Ascending aorta (tissue), 2 donors: ENCODE measurements around the gene CPLANE2. TPM values are rescaled to one million over a fixed set of nuclear protein-coding genes. Genes with fewer than 3 reads are reported as not detected.

ENCODE experiments used
- DNase-seq, 2 donors: peaks; one replicate each; pipeline ENCODE4 v3.0.0-alpha.2; 2019; ENCODE audit warnings: low spot score in 2 of 2
- H3K27ac ChIP-seq, 2 donors: fragments of 200-600 bp; sonication (generic); one replicate each; pipeline ENCODE4 v1.5.1; 2016 to 2017; ENCODE audit warnings: mild to moderate bottlenecking in 1 of 2
- H3K27me3 ChIP-seq: fragments of 200-600 bp; sonication (generic); one replicate; pipeline ENCODE4 v1.5.1; 2017
- H3K36me3 ChIP-seq, 2 donors: fragments of 200-600 bp; sonication (generic); one replicate each; pipeline ENCODE4 v1.5.1; 2016
- H3K4me1 ChIP-seq, 2 donors: fragments of 200-600 bp; sonication (generic); one replicate each; pipeline ENCODE4 v1.5.1; 2016 to 2017; ENCODE audit warnings: mild to moderate bottlenecking in 1 of 2
- H3K4me3 ChIP-seq, 2 donors: fragments of 200-600 bp; sonication (generic); one replicate each; pipeline ENCODE4 v1.5.1; 2016 to 2017; ENCODE audit warnings: mild to moderate bottlenecking in 1 of 2
- H3K9me3 ChIP-seq, 2 donors: fragments of 200-600 bp; sonication (generic); one replicate each; pipeline ENCODE4 v1.5.1; 2016
- intact Hi-C: fragments of 100-400 bp; cut with DNase I; formaldehyde crosslinking; loops from one replicate; pipeline ENCODE4 v1.15.1; 2023
- total RNA-seq: library from RNA; depleted of rRNA; stranded (reverse); fragments of >200 nt; gene quantifications from one replicate; pipeline ENCODE4 v1.1.0, GENCODE V29; 2016
- TF ChIP-seq, protein P1 (sequence below), 3 experiments: fragments of 200-600 bp in 2 of 3; fragments of 450-650 bp in 1 of 3; sonication (generic) in 2 of 3; IDR thresholded peaks; one replicate each; pipeline ENCODE4 v1.5.1; 2016 to 2019; ENCODE audit warnings: antibody characterized with exemption in 3 of 3, mild to moderate bottlenecking in 1 of 3, moderate library complexity in 1 of 3

Gene CPLANE2
- total RNA-seq, 1 donor from 2014 or later: not detected

DNA sequence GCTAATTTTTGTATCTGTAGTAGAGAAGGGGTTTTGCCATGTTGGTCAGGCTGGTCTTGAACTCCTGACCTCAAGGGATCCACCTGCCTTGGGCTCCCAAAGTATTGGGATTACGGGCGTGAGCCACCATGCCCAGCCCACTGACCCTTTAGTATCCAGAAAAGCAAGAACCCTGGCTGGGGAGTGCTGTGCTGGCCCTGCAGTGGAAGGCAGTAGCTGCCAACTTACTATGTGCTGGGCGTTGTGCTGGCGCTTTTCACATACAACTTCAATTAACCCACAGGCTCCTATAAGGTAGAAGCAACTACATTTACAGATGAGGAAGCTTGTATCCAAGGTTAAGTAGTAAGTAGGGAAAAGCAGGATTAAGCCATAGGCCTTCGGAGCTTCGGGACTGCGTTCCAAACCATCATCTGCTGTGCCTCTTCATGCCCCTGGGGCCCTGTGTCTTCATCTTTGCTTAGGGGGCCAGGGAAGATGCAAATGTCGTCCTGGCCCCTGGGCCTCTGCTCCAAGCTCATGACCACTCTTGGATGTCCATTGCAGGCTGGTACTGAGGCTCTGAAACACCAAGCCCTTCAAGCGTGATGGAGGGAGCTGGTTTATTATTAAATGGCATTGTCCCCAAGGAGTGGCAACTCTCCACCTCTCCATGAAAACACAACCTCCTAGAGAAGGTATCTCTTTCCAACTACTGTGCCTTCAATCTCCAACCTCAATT lies 8.7 kb upstream of the CPLANE2 start:
- intact Hi-C loops: loop anchor here (2.0 to 5.0 kb wide), 2 partner anchors 58 to 167 kb away; no protein-coding TSS in a partner anchor
- Histone ChIP-seq H3K4me1 (peaks cover 21 to 59% of the 10 kb centered on the region in 2 donors), H3K4me3 (no peak overlapping the region), H3K36me3 (peaks cover 6 to 24% of the 10 kb centered on the region in 2 donors), H3K9me3 (no peaks in the 10 kb centered on the region), H3K27ac (peak overlapping the region; percentile 75 to 83), H3K27me3 (no peaks in the 10 kb centered on the region)
- TF ChIP-seq, protein P1, sequence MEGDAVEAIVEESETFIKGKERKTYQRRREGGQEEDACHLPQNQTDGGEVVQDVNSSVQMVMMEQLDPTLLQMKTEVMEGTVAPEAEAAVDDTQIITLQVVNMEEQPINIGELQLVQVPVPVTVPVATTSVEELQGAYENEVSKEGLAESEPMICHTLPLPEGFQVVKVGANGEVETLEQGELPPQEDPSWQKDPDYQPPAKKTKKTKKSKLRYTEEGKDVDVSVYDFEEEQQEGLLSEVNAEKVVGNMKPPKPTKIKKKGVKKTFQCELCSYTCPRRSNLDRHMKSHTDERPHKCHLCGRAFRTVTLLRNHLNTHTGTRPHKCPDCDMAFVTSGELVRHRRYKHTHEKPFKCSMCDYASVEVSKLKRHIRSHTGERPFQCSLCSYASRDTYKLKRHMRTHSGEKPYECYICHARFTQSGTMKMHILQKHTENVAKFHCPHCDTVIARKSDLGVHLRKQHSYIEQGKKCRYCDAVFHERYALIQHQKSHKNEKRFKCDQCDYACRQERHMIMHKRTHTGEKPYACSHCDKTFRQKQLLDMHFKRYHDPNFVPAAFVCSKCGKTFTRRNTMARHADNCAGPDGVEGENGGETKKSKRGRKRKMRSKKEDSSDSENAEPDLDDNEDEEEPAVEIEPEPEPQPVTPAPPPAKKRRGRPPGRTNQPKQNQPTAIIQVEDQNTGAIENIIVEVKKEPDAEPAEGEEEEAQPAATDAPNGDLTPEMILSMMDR (IDR thresholded peaks at IDR 0.05): no peak
- no peak for DNase-seq

DNA sequence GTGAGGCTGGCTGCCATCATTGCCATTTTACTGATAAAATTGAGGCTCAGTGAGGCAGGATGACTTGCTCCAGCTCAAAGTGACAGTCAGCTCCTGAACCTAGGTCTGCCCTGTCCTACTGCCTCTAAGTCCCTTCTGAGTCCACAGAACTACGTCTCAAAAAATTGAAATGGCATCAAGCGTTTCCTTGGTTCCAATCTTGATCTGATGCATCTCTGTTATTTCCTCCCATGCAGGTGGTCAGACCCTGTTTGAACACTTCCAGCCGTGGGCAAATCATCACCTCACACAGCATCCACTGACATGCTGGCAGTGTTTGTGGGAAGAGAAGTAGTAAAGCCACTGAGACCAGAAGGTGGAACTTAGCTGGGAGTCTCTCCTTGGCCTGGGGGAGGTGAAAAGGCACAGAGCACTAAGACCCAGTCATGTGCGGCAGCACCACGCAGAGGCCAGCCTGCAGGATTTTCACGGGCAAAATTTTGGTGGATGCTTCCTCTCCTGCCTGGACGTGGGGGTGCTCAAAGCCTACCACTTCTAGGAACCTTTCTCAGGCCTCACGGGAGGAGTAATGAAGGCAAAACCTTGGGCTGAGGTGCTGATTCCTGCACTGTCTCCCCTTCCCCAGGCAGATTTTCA lies 7.8 kb upstream of the CPLANE2 start:
- no peak for DNase-seq
- TF ChIP-seq, protein P1 (IDR thresholded peaks at IDR 0.05): no peak
- Histone ChIP-seq H3K4me3 (no peak overlapping the region), H3K36me3 (peaks cover 6 to 24% of the 10 kb centered on the region in 2 donors), H3K4me1 (peaks cover 21 to 51% of the 10 kb centered on the region in 2 donors), H3K27me3 (no peaks in the 10 kb centered on the region), H3K9me3 (no peaks in the 10 kb centered on the region), H3K27ac (peak overlapping the region; percentile 47 to 66)
- intact Hi-C loops: loop anchor here (2.0 to 5.0 kb wide), 2 partner anchors 57 to 166 kb away; no protein-coding TSS in a partner anchor

DNA sequence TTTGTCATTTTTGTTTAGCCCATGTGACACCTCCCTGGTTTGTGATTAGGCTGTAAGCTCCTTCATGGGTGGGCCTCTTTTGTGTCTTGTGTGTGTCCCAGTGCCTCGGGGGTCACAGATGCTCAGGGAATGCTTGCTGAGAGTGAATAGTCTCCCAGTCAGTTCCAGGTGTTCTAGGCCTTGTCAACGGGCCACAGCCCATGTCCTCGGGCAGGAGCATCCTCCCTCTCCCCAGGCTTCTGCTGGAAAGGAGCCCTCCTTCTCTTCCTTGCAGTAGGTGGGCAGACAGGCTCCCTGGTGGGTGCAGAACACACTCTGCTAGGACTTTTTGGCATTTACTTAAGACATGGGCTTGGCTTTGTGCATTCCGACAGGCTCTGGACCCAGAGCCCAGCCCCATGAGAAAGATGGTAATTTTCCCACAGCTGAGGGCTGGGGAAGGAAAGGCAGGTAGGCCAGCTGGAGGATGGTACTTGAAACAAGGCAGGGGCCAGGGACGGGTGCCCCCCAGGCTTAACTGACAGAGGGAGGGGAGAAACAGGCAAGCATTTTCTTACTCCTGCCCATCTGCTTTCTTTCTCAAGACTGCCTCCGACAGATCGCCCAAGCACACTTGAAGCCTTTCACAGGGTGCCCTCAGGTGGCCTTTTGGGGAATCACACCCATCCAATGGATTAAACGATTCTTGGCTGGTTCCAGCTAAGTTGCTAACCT lies 7.1 kb upstream of the CPLANE2 start:
- no peaks in the 10 kb centered on the region for H3K9me3 ChIP-seq
- peak overlapping the region; percentile 47 to 66 for H3K27ac ChIP-seq
- H3K27me3 ChIP-seq: no peaks in the 10 kb centered on the region
- TF ChIP-seq, protein P1 (IDR thresholded peaks at IDR 0.05): peak; percentile 81 to 84 (median 84)
- DNase-seq: peak in 1 of 2 donors; percentile 91
- H3K36me3 ChIP-seq: peaks cover 6 to 24% of the 10 kb centered on the region in 2 donors
- peaks cover 18 to 46% of the 10 kb centered on the region in 2 donors for H3K4me1 ChIP-seq
- intact Hi-C loops: loop anchor here (2.0 kb wide), 1 partner anchor 165 kb away; no protein-coding TSS in a partner anchor
- H3K4me3 ChIP-seq: no peak overlapping the region

DNA sequence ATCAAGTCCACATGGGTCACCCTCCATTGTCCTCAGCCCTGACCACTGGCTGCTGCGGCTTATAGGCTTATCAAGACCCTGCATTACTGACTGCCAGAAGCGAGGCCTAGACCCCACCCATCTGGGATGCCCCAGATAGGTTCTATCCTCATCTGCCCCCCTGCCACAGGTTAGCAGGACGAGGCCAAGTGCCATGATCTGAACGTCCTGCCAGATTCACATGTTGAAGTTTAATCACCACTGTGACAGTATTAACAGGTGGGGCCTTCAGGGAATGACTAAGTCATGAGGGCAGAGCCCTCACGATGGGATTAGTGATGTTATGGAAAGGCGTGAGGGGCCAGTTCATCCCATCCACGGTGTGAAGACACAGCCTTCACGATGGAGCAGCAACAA lies 6.2 kb upstream of the CPLANE2 start:
- H3K9me3 ChIP-seq: no peaks in the 10 kb centered on the region
- H3K4me3 ChIP-seq: no peak overlapping the region
- H3K27ac ChIP-seq: peak overlapping the region in 1 of 2 donors; percentile 66
- TF ChIP-seq, protein P1 (IDR thresholded peaks at IDR 0.05): no peak
- H3K36me3 ChIP-seq: peaks cover 6 to 24% of the 10 kb centered on the region in 2 donors
- intact Hi-C loops: no loop called here
- H3K27me3 ChIP-seq: no peaks in the 10 kb centered on the region
- peaks cover 16 to 37% of the 10 kb centered on the region in 2 donors for H3K4me1 ChIP-seq
- no peak for DNase-seq

DNA sequence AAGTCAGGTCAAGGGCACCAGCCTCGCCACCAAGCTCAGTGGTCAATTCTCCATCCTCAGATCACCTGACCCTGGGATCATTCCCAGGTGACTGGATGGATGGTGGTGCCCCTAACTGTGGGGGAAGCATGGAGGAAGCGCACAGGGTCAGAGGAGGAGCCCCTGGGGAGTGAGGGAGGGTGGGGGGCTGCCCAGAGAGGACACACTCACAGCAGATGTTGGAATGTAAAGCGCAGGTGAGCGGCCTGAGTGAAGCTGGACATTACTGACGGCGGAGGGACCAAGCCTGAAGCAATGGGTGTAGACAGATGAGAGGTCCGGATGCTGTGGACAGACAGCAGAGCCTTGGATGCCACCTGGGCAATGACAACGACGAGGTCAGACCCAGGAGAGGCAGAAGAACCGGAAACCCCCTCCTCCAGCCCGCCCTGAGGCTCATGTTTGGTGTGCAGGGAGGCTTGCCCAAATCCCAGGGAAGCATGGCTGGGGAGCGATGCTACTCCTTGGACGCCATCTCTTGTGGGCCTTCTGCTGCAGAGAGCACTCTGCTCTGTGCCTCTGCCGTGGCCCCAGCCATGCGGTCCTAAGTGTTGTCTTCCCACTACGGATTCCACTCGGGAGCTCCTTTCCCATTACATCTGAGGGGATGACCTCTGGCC lies 5.7 kb upstream of the CPLANE2 start:
- peaks cover 6 to 24% of the 10 kb centered on the region in 2 donors for H3K36me3 ChIP-seq
- TF ChIP-seq, protein P1 (IDR thresholded peaks at IDR 0.05): no peak
- no peaks in the 10 kb centered on the region for H3K9me3 ChIP-seq
- no peak for DNase-seq
- H3K4me1 ChIP-seq: peaks cover 15 to 36% of the 10 kb centered on the region in 2 donors
- no peak overlapping the region for H3K4me3 ChIP-seq
- intact Hi-C loops: no loop called here
- H3K27ac ChIP-seq: peak overlapping the region in 1 of 2 donors; percentile 66
- H3K27me3 ChIP-seq: no peaks in the 10 kb centered on the region
